Thymus (tissue), 11 donors: ENCODE results near the gene ADD1. TPM values are rescaled to one million over a fixed set of nuclear protein-coding genes. Genes with fewer than 3 reads are reported as not detected.
A peak's percentile ranks its signal among the peaks of the same experiment; 100 is the strongest.
"Not testable (repeated sequence)": the region's sequence is repeated elsewhere in the genome, so short reads cannot be mapped to it uniquely, and the experiment has no call there.

Source experiments
- DNase-seq, 9 donors: peaks; one replicate each; pipeline ENCODE4 v3.0.0-alpha.2; 2013; ENCODE audit warnings: low spot score in 9 of 9, low read depth in 6 of 9, missing footprints in 1 of 9
- H3K27ac ChIP-seq, 2 donors: one replicate each; pipeline ENCODE4 v1.5.1; 2013; ENCODE audit warnings: control low read depth in 1 of 2, low read depth in 1 of 2, low read length in 1 of 2, mild to moderate bottlenecking in 1 of 2, moderate library complexity in 1 of 2
- H3K27me3 ChIP-seq, 2 donors: one replicate each; pipeline ENCODE4 v1.5.1; 2013; ENCODE audit warnings: low read length in 1 of 2; ENCODE audit not compliant: control insufficient read depth in 2 of 2, insufficient read depth in 1 of 2
- H3K36me3 ChIP-seq, 2 donors: one replicate each; pipeline ENCODE4 v1.5.1; 2013; ENCODE audit warnings: low read length in 1 of 2, mild to moderate bottlenecking in 1 of 2, moderate library complexity in 1 of 2; ENCODE audit not compliant: control insufficient read depth in 2 of 2, insufficient read depth in 2 of 2
- H3K4me1 ChIP-seq, 2 donors: one replicate each; pipeline ENCODE4 v1.5.1; 2013; ENCODE audit warnings: low read length in 2 of 2; ENCODE audit not compliant: control insufficient read depth in 2 of 2, insufficient read depth in 2 of 2
- H3K4me3 ChIP-seq, 2 donors: one replicate each; pipeline ENCODE4 v1.5.1; 2013; ENCODE audit warnings: low read length in 2 of 2, control low read depth in 1 of 2, mild to moderate bottlenecking in 1 of 2
- H3K9me3 ChIP-seq, 2 donors: one replicate each; pipeline ENCODE4 v1.5.1; 2013; ENCODE audit warnings: low read length in 1 of 2, mild to moderate bottlenecking in 1 of 2; ENCODE audit not compliant: control insufficient read depth in 2 of 2, insufficient read depth in 1 of 2
- WGBS: extraction: QIAGEN DNeasy Blood & Tissue Kit; methylation state at CpG from one replicate; pipeline ENCODE4 v1.1.7; 2013; 5-methylcytosine and 5-hydroxymethylcytosine counted together
- polyA plus RNA-seq: library from polyadenylated mRNA; stranded (reverse); fragments of 200-250 nt; gene quantifications from one replicate; pipeline ENCODE4 v1.2.3, GENCODE V29; 2013
- total RNA-seq: library from RNA; stranded (reverse); fragments of 120-200 nt; gene quantifications from one replicate; pipeline ENCODE4 v1.2.4, GENCODE V29; 2013
- donor health status: healthy.

Gene ADD1
- total and polyA plus RNA-seq, 2 donors: 103 to 247 TPM

- Histone ChIP-seq H3K4me3 (no peak overlapping the region), H3K4me1 (no peaks in the 10 kb centered on the region), H3K9me3 (no peaks in the 10 kb centered on the region), H3K27ac (no peak overlapping the region), H3K36me3 (peaks cover 78 to 93% of the 10 kb centered on the region in 2 donors), H3K27me3 (no peaks in the 10 kb centered on the region)
- WGBS: 97% methylated on average over 11 of the region's 11 CpGs
- DNase-seq: no peak
Observed at GRCh38 chr4:2947926-2948325, 104.3 kb downstream of the ADD1 start.

GRCh38 chr4:2948895-2949781, 105.5 kb downstream of the ADD1 start:
- Histone ChIP-seq H3K4me3 (no peak overlapping the region), H3K36me3 (peaks cover 74 to 93% of the 10 kb centered on the region in 2 donors), H3K27me3 (no peaks in the 10 kb centered on the region), H3K27ac (no peak overlapping the region), H3K9me3 (no peaks in the 10 kb centered on the region), H3K4me1 (no peaks in the 10 kb centered on the region)
- DNase-seq: no peak
- WGBS: 98% methylated on average over 14 of the region's 14 CpGs

GRCh38 chr4:2949782-2950125, 106.1 kb downstream of the ADD1 start:
- 98% methylated on average over 11 of the region's 11 CpGs for WGBS
- Histone ChIP-seq H3K9me3 (no peaks in the 10 kb centered on the region), H3K4me1 (no peaks in the 10 kb centered on the region), H3K4me3 (no peak overlapping the region), H3K27me3 (no peaks in the 10 kb centered on the region), H3K36me3 (peaks cover 74 to 93% of the 10 kb centered on the region in 2 donors), H3K27ac (no peak overlapping the region)
- no peak for DNase-seq

- Histone ChIP-seq H3K36me3 (peaks cover 76 to 89% of the 10 kb centered on the region in 2 donors), H3K27ac (no peak overlapping the region), H3K9me3 (no peaks in the 10 kb centered on the region), H3K27me3 (no peaks in the 10 kb centered on the region), H3K4me3 (no peak overlapping the region), H3K4me1 (no peaks in the 10 kb centered on the region)
- WGBS: 98% methylated on average over 16 of the region's 16 CpGs
- no peak for DNase-seq
Observed at GRCh38 chr4:2950221-2950989, 106.8 kb downstream of the ADD1 start.

- no peak for DNase-seq
- Histone ChIP-seq H3K9me3 (no peaks in the 10 kb centered on the region), H3K27me3 (no peaks in the 10 kb centered on the region), H3K36me3 (peaks cover 62 to 90% of the 10 kb centered on the region in 2 donors), H3K27ac (no peak overlapping the region), H3K4me3 (no peak overlapping the region), H3K4me1 (no peaks in the 10 kb centered on the region)
- WGBS: 96% methylated on average over 6 of the region's 6 CpGs
Observed at GRCh38 chr4:2953496-2953895, 109.9 kb downstream of the ADD1 start.

- Histone ChIP-seq H3K36me3 (peaks cover 63 to 82% of the 10 kb centered on the region in 2 donors), H3K4me1 (no peaks in the 10 kb centered on the region), H3K9me3 (no peaks in the 10 kb centered on the region), H3K27ac (peak overlapping the region in 1 of 2 donors; percentile 14), H3K4me3 (no peak overlapping the region), H3K27me3 (no peaks in the 10 kb centered on the region)
- WGBS: 95% methylated on average over 33 of the region's 33 CpGs
- peak in 1 of 9 donors; percentile 18 for DNase-seq
Observed at GRCh38 chr4:2954358-2955185, 110.9 kb downstream of the ADD1 start.

- H3K36me3 ChIP-seq: peaks cover 54 to 73% of the 10 kb centered on the region in 2 donors
- not testable (repeated sequence) for H3K27me3 ChIP-seq, H3K9me3 ChIP-seq, H3K4me3 ChIP-seq, DNase-seq, H3K4me1 ChIP-seq, H3K27ac ChIP-seq
- 97% methylated on average over 44 of the region's 44 CpGs for WGBS
Observed at GRCh38 chr4:2955186-2956044, 111.8 kb downstream of the ADD1 start.

GRCh38 chr4:2958446-2958845, 114.8 kb downstream of the ADD1 start:
- no peaks in the 10 kb centered on the region for H3K27me3 ChIP-seq
- H3K4me1 ChIP-seq: peaks cover 0 to 17% of the 10 kb centered on the region in 2 donors
- peaks cover 32 to 44% of the 10 kb centered on the region in 2 donors for H3K36me3 ChIP-seq
- DNase-seq: no peak
- H3K27ac ChIP-seq: no peak overlapping the region
- no peaks in the 10 kb centered on the region for H3K9me3 ChIP-seq
- 90% methylated on average over 9 of the region's 9 CpGs for WGBS
- H3K4me3 ChIP-seq: no peak overlapping the region
